Measurements from ENCODE around the gene CIT. TPM values are rescaled to one million over a fixed set of nuclear protein-coding genes. Genes with fewer than 3 reads are reported as not detected.

The CIT gene
- total and polyA plus RNA-seq, 10 of the 15 experiments (the other 5 are each of a cell fraction or from before 2014, with no cell fraction given): 1.0 to 38.2 (median 14.9) TPM

DNA sequence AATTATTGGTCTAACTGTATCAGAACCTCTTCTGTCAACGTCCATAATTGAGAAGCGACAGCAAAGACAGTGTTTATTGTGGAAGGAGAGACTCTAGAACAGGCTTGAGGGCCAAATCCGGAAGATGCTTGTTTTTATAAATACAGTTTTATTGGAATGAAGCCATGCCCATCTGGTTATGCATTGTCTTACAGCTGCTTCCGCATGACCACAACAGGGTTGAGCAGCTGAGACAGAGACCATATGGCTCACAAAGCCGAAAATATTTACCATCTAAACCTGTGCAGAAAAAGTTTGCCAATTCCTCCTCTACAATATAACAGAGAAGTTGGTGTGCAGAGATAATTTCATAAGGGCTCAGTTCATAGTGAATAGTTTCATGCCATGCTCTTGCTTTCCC lies 184.7 kb downstream of the CIT start:
- in situ Hi-C loops (cut with MboI) (no loop called here), intact Hi-C loops (cut with micrococcal nuclease; ENCODE audit: unreplicated experiment) (loop anchor here (10.0 kb wide), 1 partner anchor 212 kb away; no protein-coding TSS in a partner anchor)
- POLR2A ChIA-PET: no interaction called here
- Histone ChIP-seq H3K36me3 (ENCODE audit: control insufficient read depth in 2 of 2, insufficient read depth in 2 of 2, low read length in 1 of 2) (peaks cover 8 to 11% of the 10 kb centered on the region in 2 experiments; a peak in 3 of 4 replicates), H4K20me1 (ENCODE audit: control insufficient read depth, insufficient read depth) (no peaks in the 10 kb centered on the region), H3K27ac (ENCODE audit: control insufficient read depth, insufficient read depth) (no peak overlapping the region), H2AFZ (ENCODE audit: control insufficient read depth, low read depth, low read length) (no peak overlapping the region), H3K9me3 (replicated peaks; ENCODE audit: control insufficient read depth, insufficient read depth, low read length) (no peaks in the 10 kb centered on the region), H3K9ac (ENCODE audit: control insufficient read depth, insufficient read depth, low read length) (no peak overlapping the region), H3K4me1 (ENCODE audit: control insufficient read depth, insufficient read depth, low read length) (no peaks in the 10 kb centered on the region), H3K4me2 (ENCODE audit: control insufficient read depth, insufficient read depth) (no peak overlapping the region), H3K4me3 (no peak overlapping the region), H3K79me2 (ENCODE audit: control insufficient read depth, insufficient read depth, low read length) (no peaks in the 10 kb centered on the region), H3K27me3 (replicated peaks in 1 of 2; ENCODE audit: control insufficient read depth in 2 of 2, insufficient read depth in 2 of 2, low read length in 1 of 2) (no peaks in the 10 kb centered on the region)
- no peak for ATAC-seq
- DNase-seq (ENCODE audit: low read depth, low spot score): no peak
- 89% methylated on average over 5 of the region's 5 CpGs for WGBS (ENCODE audit: insufficient coverage, insufficient replicate concordance, low lambda C conversion rate, missing lambda C conversion rate)
- no TSS peak for BruUV-seq (replicated peaks)
- CTCF ChIA-PET: no interaction called here
- RAD21 ChIA-PET (ENCODE audit: unreplicated experiment): no interaction called here
- no peak for TF ChIP-seq ZSCAN29 (IDR thresholded peaks at IDR 0.05)
- TF ChIP-seq CHD1 (IDR thresholded peaks at IDR 0.05; ENCODE audit: low read depth, low read length): no peak
- TF ChIP-seq, protein P1, sequence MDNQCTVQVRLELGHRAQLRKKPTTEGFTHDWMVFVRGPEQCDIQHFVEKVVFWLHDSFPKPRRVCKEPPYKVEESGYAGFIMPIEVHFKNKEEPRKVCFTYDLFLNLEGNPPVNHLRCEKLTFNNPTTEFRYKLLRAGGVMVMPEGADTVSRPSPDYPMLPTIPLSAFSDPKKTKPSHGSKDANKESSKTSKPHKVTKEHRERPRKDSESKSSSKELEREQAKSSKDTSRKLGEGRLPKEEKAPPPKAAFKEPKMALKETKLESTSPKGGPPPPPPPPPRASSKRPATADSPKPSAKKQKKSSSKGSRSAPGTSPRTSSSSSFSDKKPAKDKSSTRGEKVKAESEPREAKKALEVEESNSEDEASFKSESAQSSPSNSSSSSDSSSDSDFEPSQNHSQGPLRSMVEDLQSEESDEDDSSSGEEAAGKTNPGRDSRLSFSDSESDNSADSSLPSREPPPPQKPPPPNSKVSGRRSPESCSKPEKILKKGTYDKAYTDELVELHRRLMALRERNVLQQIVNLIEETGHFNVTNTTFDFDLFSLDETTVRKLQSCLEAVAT (IDR thresholded peaks at IDR 0.05): no peak
- TF ChIP-seq KLF5 (IDR thresholded peaks at IDR 0.05; ENCODE audit: partially characterized antibody): no peak
- no peak for TF ChIP-seq NR2F1 (conservative IDR thresholded peaks at IDR 0.05)
- TF ChIP-seq ESRRA (IDR thresholded peaks at IDR 0.05; ENCODE audit: low read length): no peak
- no peak for FAIRE-seq
- SMC1A ChIA-PET (ENCODE audit: uncharacterized antibody, unreplicated experiment): no interaction called here

DNA sequence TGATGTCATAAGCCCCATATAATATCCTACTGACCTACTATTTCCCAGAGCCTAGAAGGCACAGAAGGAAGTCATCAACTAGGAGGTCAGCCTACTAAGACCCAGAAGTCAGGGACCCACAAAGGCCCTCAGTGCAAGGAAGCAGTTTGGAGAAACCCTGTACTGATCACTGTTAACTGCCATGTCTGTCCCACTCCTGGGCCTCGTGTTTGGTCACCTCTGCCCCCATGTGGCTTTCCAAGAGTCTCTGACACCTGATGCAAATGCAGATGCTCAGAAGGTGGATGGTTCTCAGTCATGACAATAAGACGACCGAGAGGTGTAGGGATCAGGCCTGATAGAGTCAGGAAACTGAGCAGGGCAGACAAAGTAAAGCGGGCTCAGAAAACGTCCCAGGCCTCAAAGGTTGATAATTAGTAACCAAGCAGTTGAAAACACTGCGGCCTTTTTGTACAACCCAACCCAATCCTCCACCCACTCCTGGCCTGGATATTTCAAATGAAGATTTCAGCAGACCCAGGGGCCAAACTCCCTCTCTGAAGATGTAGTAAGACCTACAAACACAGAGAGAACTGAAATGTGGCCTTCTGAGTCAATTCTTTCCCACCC lies 185.8 kb downstream of the CIT start:
- RAD21 ChIA-PET (ENCODE audit: unreplicated experiment): no interaction called here
- no peak overlapping the region for H3K27ac ChIP-seq (ENCODE audit: control insufficient read depth, insufficient read depth)
- SMC1A ChIA-PET (ENCODE audit: uncharacterized antibody, unreplicated experiment): no interaction called here
- intact Hi-C loops (cut with micrococcal nuclease; ENCODE audit: unreplicated experiment): loop anchor here (10.0 kb wide), 1 partner anchor 213 kb away; no protein-coding TSS in a partner anchor
- H3K4me3 ChIP-seq: no peak overlapping the region
- peaks cover 5 to 12% of the 10 kb centered on the region in 2 experiments; a peak in 3 of 4 replicates for H3K36me3 ChIP-seq (ENCODE audit: control insufficient read depth in 2 of 2, insufficient read depth in 2 of 2, low read length in 1 of 2)
- H3K27me3 ChIP-seq (replicated peaks in 1 of 2; ENCODE audit: control insufficient read depth in 2 of 2, insufficient read depth in 2 of 2, low read length in 1 of 2): no peaks in the 10 kb centered on the region
- H2AFZ ChIP-seq (ENCODE audit: control insufficient read depth, low read depth, low read length): no peak overlapping the region
- no peaks in the 10 kb centered on the region for H3K9me3 ChIP-seq (replicated peaks; ENCODE audit: control insufficient read depth, insufficient read depth, low read length)
- H3K79me2 ChIP-seq (ENCODE audit: control insufficient read depth, insufficient read depth, low read length): no peaks in the 10 kb centered on the region
- in situ Hi-C loops (cut with MboI): no loop called here
- H3K4me1 ChIP-seq (ENCODE audit: control insufficient read depth, insufficient read depth, low read length): no peaks in the 10 kb centered on the region
- no peak overlapping the region for H3K9ac ChIP-seq (ENCODE audit: control insufficient read depth, insufficient read depth, low read length)
- CTCF ChIA-PET: no interaction called here
- 83% methylated on average over 6 of the region's 6 CpGs for WGBS (ENCODE audit: insufficient coverage, insufficient replicate concordance, low lambda C conversion rate, missing lambda C conversion rate)
- POLR2A ChIA-PET: no interaction called here
- FAIRE-seq: no peak
- no peak overlapping the region for H3K4me2 ChIP-seq (ENCODE audit: control insufficient read depth, insufficient read depth)
- H4K20me1 ChIP-seq (ENCODE audit: control insufficient read depth, insufficient read depth): no peaks in the 10 kb centered on the region
- BruUV-seq (replicated peaks): no TSS peak
- DNase-seq (ENCODE audit: low read depth, low spot score): no peak
- ATAC-seq: no peak
- TF ChIP-seq YY1 (IDR thresholded peaks at IDR 0.05; ENCODE audit: low read depth, low read length): no peak
- TF ChIP-seq ESRRA (IDR thresholded peaks at IDR 0.05; ENCODE audit: low read length): no peak
- TF ChIP-seq, protein P2, sequence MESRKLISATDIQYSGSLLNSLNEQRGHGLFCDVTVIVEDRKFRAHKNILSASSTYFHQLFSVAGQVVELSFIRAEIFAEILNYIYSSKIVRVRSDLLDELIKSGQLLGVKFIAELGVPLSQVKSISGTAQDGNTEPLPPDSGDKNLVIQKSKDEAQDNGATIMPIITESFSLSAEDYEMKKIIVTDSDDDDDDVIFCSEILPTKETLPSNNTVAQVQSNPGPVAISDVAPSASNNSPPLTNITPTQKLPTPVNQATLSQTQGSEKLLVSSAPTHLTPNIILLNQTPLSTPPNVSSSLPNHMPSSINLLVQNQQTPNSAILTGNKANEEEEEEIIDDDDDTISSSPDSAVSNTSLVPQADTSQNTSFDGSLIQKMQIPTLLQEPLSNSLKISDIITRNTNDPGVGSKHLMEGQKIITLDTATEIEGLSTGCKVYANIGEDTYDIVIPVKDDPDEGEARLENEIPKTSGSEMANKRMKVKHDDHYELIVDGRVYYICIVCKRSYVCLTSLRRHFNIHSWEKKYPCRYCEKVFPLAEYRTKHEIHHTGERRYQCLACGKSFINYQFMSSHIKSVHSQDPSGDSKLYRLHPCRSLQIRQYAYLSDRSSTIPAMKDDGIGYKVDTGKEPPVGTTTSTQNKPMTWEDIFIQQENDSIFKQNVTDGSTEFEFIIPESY (IDR thresholded peaks at IDR 0.05): no peak
- no peak for TF ChIP-seq NR2C1 (IDR thresholded peaks at IDR 0.05)
- no peak for TF ChIP-seq EP300 (IDR thresholded peaks at IDR 0.05; ENCODE audit: borderline replicate concordance in 1 of 2, control insufficient read depth in 1 of 2, low read depth in 2 of 2, low read length in 2 of 2)
- no peak for TF ChIP-seq MTA2 (IDR thresholded peaks at IDR 0.05; ENCODE audit: low read depth)
